HCT116 (cell line): ENCODE results near the gene GPM6B. TPM values are rescaled to one million over a fixed set of nuclear protein-coding genes. Genes with fewer than 3 reads are reported as not detected.

ENCODE experiments used
- ATAC-seq: fragments of 200-7000 bp; cut with Tn5 transposase; 2 replicates; pipeline ENCODE4 v1.9.1; 2020; ENCODE audit warnings: mild to moderate bottlenecking, moderate library complexity
- BruUV-seq: library from RNA; stranded (reverse); fragments of 400-500 nt; replicated peaks from 2 replicates; lab custom pipeline; 2021; lab: Mats Ljungman, UMichigan
- CTCF ChIA-PET: fragments of 300-600 bp; sonication (Branson Sonifier 250); formaldehyde crosslinking; loops from one replicate; lab custom pipeline; 2021; ENCODE audit warnings: antibody characterized with exemption; lab: Charles Lee
- POLR2A ChIA-PET: fragments of 300-600, 350-600 bp; sonication (Branson Sonifier 250); formaldehyde crosslinking; loops from one replicate; lab custom pipeline; 2021; ENCODE audit warnings: antibody characterized with exemption; lab: Charles Lee
- RAD21 ChIA-PET, 2 experiments: fragments of 300-600 bp; sonication (Branson Sonifier 250); formaldehyde crosslinking; loops; one replicate each; lab custom pipeline; 2023; ENCODE audit warnings: low total read pairs in 2 of 2; ENCODE audit not compliant: uncharacterized antibody in 2 of 2, unreplicated experiment in 2 of 2, low non-redundant PET in 1 of 2; lab: Charles Lee
- DNase-seq: peaks from one replicate; pipeline ENCODE4 v3.0.0-alpha.2; 2010; ENCODE audit warnings: low read depth, low spot score
- H2AFZ ChIP-seq: fragments of 200-600 bp; shearing (Covaris generic), sonication (generic); 2 replicates; pipeline ENCODE4 v1.6.1; 2017; ENCODE audit warnings: low read depth, mixed run types, mixed read lengths, antibody characterized with exemption, low read length; ENCODE audit not compliant: poor library complexity, severe bottlenecking
- H3K27ac ChIP-seq: 2 replicates; pipeline ENCODE4 v1.5.1; 2012; ENCODE audit warnings: low read depth, low read length
- H3K27me3 ChIP-seq: fragments of 200-600 bp; sonication (generic); 2 replicates; pipeline ENCODE4 v1.6.1; 2016; ENCODE audit warnings: mixed run types, low read length, mixed read lengths; ENCODE audit not compliant: insufficient read depth
- H3K36me3 ChIP-seq, 2 experiments: fragments of 200-500 bp in 1 of 2; fragments of 200-600 bp in 1 of 2; sonication (Bioruptor generic) in 1 of 2; sonication (generic) in 1 of 2; 2 replicates each; pipeline versions ENCODE4 v1.5.1 to v1.6.1; 2014 to 2016; ENCODE audit warnings: low read length in 2 of 2, inconsistent platforms in 1 of 2, mixed read lengths in 1 of 2, mixed run types in 1 of 2; ENCODE audit not compliant: insufficient read depth in 2 of 2, control insufficient read depth in 1 of 2
- H3K4me1 ChIP-seq, 2 experiments: fragments of 200-600 bp in 1 of 2; sonication (generic) in 1 of 2; 2 replicates each; pipeline versions ENCODE4 v1.5.1 to v1.6.1; 2012 to 2017; ENCODE audit warnings: low read length in 2 of 2, inconsistent platforms in 1 of 2, mild to moderate bottlenecking in 1 of 2, mixed read lengths in 1 of 2, mixed run types in 1 of 2, moderate library complexity in 1 of 2; ENCODE audit not compliant: insufficient read depth in 2 of 2, control insufficient read depth in 1 of 2
- H3K4me2 ChIP-seq: fragments of 200-600 bp; sonication (generic); 2 replicates; pipeline ENCODE4 v1.6.1; 2017; ENCODE audit warnings: mixed run types, low read length, mixed read lengths
- H3K4me3 ChIP-seq, 2 experiments: fragments of 200-600 bp in 1 of 2; sonication (generic) in 1 of 2; replicated peaks in 1 of 2; 2 replicates each; pipeline ENCODE4 v1.5.1; 2011 to 2016; ENCODE audit warnings: low read length in 2 of 2, control low read depth in 1 of 2, low read depth in 1 of 2, mild to moderate bottlenecking in 1 of 2, mixed read lengths in 1 of 2, mixed run types in 1 of 2
- H3K79me2 ChIP-seq: fragments of 200-600 bp; sonication (generic); 2 replicates; pipeline ENCODE4 v1.6.1; 2017; ENCODE audit warnings: mild to moderate bottlenecking, mixed run types, low read length, moderate library complexity, mixed read lengths; ENCODE audit not compliant: insufficient read depth
- H3K9ac ChIP-seq: fragments of 200-600 bp; sonication (generic); 2 replicates; pipeline ENCODE4 v1.6.1; 2016; ENCODE audit warnings: low read length, mixed read lengths
- H3K9me2 ChIP-seq: fragments of 200-600 bp; sonication (generic), shearing (Covaris generic); 2 replicates; pipeline ENCODE4 v1.6.1; 2017; ENCODE audit warnings: mixed run types, mild to moderate bottlenecking, moderate library complexity; ENCODE audit not compliant: insufficient read depth
- H3K9me3 ChIP-seq, 2 experiments: fragments of 200-500 bp in 1 of 2; fragments of 200-600 bp in 1 of 2; sonication (Bioruptor generic) in 1 of 2; sonication (generic) in 1 of 2; 2 replicates each; pipeline ENCODE4 v1.6.1; 2014 to 2017; ENCODE audit warnings: low read length in 2 of 2, mixed read lengths in 2 of 2, inconsistent platforms in 1 of 2, low read depth in 1 of 2, mild to moderate bottlenecking in 1 of 2, mixed run types in 1 of 2, moderate library complexity in 1 of 2; ENCODE audit not compliant: control insufficient read depth in 1 of 2, insufficient read depth in 1 of 2
- H4K20me1 ChIP-seq: fragments of 200-600 bp; sonication (generic), shearing (Covaris generic); 2 replicates; pipeline ENCODE4 v1.6.1; 2017; ENCODE audit warnings: mixed run types, mild to moderate bottlenecking, moderate library complexity; ENCODE audit not compliant: insufficient read depth
- ATF3 ChIP-seq: IDR thresholded peaks from 2 replicates; pipeline ENCODE4 v1.6.1; 2012
- EZH2 ChIP-seq: fragments of 200-600 bp; sonication (generic); IDR thresholded peaks from 2 replicates; pipeline ENCODE4 v1.6.1; 2017; ENCODE audit warnings: antibody characterized with exemption, mixed run types
- FOSL1 ChIP-seq: IDR thresholded peaks from 2 replicates; pipeline ENCODE4 v1.6.1; 2012; ENCODE audit warnings: low read depth
- POLR2A ChIP-seq: IDR thresholded peaks from 2 replicates; pipeline ENCODE4 v1.7.0; 2011; ENCODE audit warnings: borderline replicate concordance; ENCODE audit not compliant: insufficient read depth, insufficient read length; ENCODE audit errors: extremely low read depth
- POLR2AphosphoS5 ChIP-seq: IDR thresholded peaks from 2 replicates; pipeline ENCODE4 v1.6.1; 2011; ENCODE audit warnings: mild to moderate bottlenecking, low read depth, low read length, moderate library complexity
- REST ChIP-seq: IDR thresholded peaks from 2 replicates; pipeline ENCODE4 v1.6.1; 2012; ENCODE audit warnings: low read depth
- SRF ChIP-seq: IDR thresholded peaks from 2 replicates; pipeline ENCODE4 v1.6.1; 2012; ENCODE audit warnings: low read depth
- TCF7L2 ChIP-seq: IDR thresholded peaks from 2 replicates; pipeline ENCODE4 v1.7.0; 2011; ENCODE audit warnings: borderline replicate concordance, inconsistent platforms; ENCODE audit not compliant: insufficient read depth, insufficient read length; ENCODE audit errors: extremely low read depth
- YY1 ChIP-seq: IDR thresholded peaks from 2 replicates; pipeline ENCODE4 v1.6.1; 2011; ENCODE audit warnings: low read length, low read depth, moderate library complexity, mild to moderate bottlenecking; ENCODE audit not compliant: insufficient replicate concordance; ENCODE audit errors: extremely low read depth
- ZBTB33 ChIP-seq: IDR thresholded peaks from 2 replicates; pipeline ENCODE4 v1.6.1; 2011; ENCODE audit warnings: mild to moderate bottlenecking, low read length, moderate library complexity; ENCODE audit not compliant: insufficient replicate concordance; ENCODE audit errors: extremely low read depth
- ZNF274 ChIP-seq: fragments of 200-500 bp; sonication (Bioruptor generic); IDR thresholded peaks from 2 replicates; pipeline ENCODE4 v1.6.1; 2014; ENCODE audit warnings: mild to moderate bottlenecking, low read depth, low read length, inconsistent platforms
- intact Hi-C: fragments of 100-400 bp; cut with micrococcal nuclease; formaldehyde crosslinking; loops from 2 replicates; pipeline ENCODE4 v1.10.0; 2022
- total RNA-seq: library from RNA; stranded (reverse); gene quantifications from one replicate; pipeline ENCODE4 v1.2.1, GENCODE V29; 2021; ENCODE audit not compliant: unreplicated experiment

GPM6B gene
- total RNA-seq, 1 experiment from 2014 or later: 0.07 TPM

- H3K4me3 ChIP-seq: no peak overlapping the region
- no peak overlapping the region for H2AFZ ChIP-seq
- no TSS peak for BruUV-seq
- no peak overlapping the region for H3K9ac ChIP-seq
- H4K20me1 ChIP-seq: no peaks in the 10 kb centered on the region
- H3K9me3 ChIP-seq: no peaks in the 10 kb centered on the region
- ChIA-PET RAD21 (no interaction called here), POLR2A (no interaction called here), CTCF (no interaction called here)
- no peak overlapping the region for H3K4me2 ChIP-seq
- H3K27ac ChIP-seq: no peak overlapping the region
- intact Hi-C loops: no loop called here
- TF ChIP-seq POLR2AphosphoS5: no peak
- TF ChIP-seq YY1: no peak
- no peak for TF ChIP-seq ZBTB33
- no peaks in the 10 kb centered on the region for H3K4me1 ChIP-seq
- H3K9me2 ChIP-seq: no peaks in the 10 kb centered on the region
- no peaks in the 10 kb centered on the region for H3K27me3 ChIP-seq
- ATAC-seq (no peak), DNase-seq (no peak)
- H3K36me3 ChIP-seq: no peaks in the 10 kb centered on the region; a peak in 2 of 4 replicates
- no peaks in the 10 kb centered on the region for H3K79me2 ChIP-seq
Observed at GRCh38 chrX:13774696-13775095, 42.2 kb downstream of the GPM6B start.

- no peak overlapping the region for H3K4me2 ChIP-seq
- ATAC-seq (no peak), DNase-seq (no peak)
- intact Hi-C loops: no loop called here
- H3K36me3 ChIP-seq: peaks cover 3 to 6% of the 10 kb centered on the region in 2 experiments; a peak in 2 of 4 replicates
- H3K27ac ChIP-seq: no peak overlapping the region
- no peaks in the 10 kb centered on the region for H3K79me2 ChIP-seq
- ChIA-PET CTCF (no interaction called here), RAD21 (no interaction called here), POLR2A (no interaction called here)
- BruUV-seq: no TSS peak
- TF ChIP-seq REST: no peak
- no peak for TF ChIP-seq YY1
- no peak for TF ChIP-seq SRF
- no peak for TF ChIP-seq EZH2
- no peak for TF ChIP-seq ATF3
- no peak for TF ChIP-seq TCF7L2
- TF ChIP-seq FOSL1: no peak
- TF ChIP-seq POLR2A: no peak
- no peak for TF ChIP-seq ZNF274
- H3K9me2 ChIP-seq: no peaks in the 10 kb centered on the region
- H4K20me1 ChIP-seq: no peaks in the 10 kb centered on the region
- H3K4me1 ChIP-seq: no peaks in the 10 kb centered on the region
- no peak overlapping the region for H2AFZ ChIP-seq
- no peaks in the 10 kb centered on the region for H3K27me3 ChIP-seq
- no peak overlapping the region for H3K9ac ChIP-seq
- no peaks in the 10 kb centered on the region for H3K9me3 ChIP-seq
- no peak overlapping the region for H3K4me3 ChIP-seq
Observed at GRCh38 chrX:13770013-13770535, 46.8 kb downstream of the GPM6B start.
